ENCODE data around the gene SLC4A8.
A peak's percentile ranks its signal among the peaks of the same experiment; 100 is the strongest.

SLC4A8 gene

DNA sequence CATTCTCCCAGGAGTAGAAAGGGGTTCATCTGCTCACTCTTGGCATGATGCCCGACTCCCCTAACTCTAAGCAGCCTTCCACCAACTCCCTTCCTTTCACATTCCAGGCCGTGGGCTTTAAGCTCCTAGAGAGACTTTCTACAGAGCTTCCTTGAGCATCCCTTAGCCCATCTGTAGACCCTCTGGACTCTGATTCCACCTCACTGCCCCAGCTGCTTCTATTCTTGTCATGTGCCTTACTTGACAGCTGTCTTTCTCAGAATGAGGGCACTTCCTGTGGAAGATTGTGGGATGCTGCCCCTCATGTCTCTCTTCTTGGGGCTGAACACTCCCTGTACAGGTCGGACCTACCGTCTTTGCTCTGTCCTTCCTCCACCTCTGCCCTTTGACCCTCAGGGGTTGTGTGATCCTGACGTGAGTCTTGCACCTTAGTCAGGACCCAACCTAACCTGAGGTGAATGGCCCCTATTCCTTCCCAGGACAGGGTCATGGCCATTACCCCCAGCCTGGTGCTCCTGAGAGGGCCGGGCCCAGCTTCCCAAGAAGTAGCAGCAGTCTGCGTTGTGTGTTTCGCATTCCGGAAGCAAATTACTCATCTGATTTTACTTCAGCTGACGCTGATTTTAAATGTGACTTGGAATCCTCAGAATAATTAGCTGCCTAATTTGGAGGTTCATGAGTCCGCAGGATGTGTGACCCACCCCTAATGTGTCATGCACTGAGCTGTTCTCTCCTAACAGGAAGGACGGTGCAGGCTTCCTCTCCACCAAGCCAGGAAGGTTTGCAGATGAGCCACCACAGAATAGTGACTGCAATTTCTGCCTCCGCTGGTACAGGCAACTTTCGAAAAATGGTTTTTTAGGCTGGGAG is 30.7 kb upstream of the SLC4A8 start:
- DNase-seq (ENCODE audit: insufficient read length, low spot score) = peak; percentile 43
- no peak for FAIRE-seq

DNA sequence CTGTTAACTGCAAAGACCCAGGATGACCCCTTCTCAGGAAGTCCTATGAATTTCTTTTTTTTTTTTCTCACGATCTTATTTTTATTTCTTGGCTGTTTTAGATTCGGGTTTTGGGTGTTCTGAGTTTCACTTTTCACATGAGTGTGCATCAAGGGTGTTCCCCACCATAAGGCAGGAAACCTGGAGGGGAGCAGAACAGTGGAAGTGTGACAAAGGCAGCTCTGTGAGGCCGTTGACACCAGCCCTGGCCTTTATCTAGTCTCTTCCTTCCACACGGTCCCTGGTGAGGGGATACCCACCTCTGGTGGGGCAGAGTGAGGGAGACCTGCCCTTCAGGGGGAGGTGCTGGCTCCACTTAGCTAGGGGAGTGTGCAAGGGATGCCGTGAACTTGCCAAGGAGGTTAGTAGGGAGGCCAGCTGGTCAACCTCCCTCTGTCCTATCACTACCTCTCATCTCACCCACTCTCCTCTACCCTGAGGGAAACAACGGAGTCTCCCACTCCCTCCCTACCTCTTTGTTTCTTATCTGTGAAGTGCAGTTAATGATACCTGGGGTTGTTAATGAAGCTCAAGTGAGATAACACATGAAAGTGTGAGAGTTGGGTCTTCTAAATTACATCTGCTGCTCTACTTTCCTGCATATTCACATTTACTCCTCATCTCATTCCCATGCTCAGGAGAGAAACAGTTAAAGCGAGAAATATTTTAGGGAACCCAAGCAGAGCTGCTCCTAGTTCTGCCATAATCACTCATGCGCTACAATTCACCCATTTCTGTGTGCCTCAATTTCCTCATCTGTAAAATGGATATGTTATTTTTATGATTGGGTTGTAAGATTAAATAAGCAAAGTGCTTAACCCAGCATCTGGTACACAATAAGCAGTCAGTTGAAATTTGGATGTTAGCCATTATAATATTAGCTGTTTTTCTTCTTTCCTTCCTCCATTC is 29.1 kb upstream of the SLC4A8 start:
- no peak for DNase-seq (ENCODE audit: insufficient read length, low spot score)
- no peak for FAIRE-seq

DNA sequence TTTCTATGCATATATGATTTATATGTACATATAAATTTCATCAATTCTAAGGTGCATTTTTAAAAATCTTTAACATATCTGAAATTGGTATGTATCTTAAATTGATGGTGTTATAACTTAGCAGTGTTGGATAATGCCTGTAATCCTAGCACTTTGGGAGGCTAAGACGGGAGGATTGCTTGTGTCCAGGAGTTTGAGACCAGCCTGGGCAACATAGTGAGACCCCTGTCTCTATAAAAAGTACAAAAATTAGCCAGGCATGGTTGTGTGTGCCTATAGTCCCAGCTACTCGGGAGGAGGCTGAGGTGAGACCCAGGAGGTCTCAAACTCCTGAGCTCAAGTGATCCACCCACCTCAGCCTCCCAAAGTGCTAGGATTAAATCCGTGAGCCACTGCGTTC is 27.0 kb upstream of the SLC4A8 start:
- no peak for DNase-seq (ENCODE audit: insufficient read length, low spot score)
- FAIRE-seq = no peak

DNA sequence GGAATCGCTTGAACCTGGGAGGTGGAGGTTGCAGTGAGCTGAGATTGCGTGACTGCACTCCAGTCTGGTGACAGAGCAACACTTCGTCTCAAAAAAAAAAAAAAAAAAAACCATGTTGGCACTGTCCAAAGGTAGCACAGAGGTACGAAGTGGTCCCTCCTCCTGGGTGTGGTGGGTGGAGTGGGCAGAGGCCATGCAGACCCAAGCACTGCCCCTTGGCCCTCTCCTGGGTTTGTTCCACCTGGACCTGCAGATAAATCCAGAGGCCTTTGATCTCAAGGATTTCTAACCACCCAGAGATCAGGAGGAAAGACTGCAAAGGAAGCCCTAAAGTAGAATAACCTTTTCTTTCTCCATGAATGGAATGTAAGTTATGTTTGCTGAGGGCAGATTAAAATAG is 24.7 kb upstream of the SLC4A8 start:
- FAIRE-seq (no peak), DNase-seq (ENCODE audit: insufficient read length, low spot score) (no peak)

DNA sequence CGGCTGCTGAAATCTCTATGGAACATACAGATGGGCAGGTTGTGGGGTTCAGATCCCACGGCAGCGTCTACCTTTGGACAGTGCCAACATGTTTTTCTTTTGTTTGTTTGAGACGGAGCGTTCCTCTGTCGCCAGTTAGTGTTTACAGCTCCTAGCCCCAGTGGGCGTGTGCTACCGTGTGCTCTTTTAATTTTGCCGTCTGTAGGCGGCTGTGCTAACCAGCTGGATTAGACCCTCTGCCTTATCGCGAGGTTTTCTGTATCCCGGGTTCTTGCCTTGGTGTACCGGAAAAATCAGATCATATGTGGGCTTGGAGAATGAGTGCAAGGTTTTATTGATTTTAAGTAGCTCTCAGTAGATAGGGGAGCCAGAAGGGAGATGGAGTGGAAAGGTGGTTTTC is 23.6 kb upstream of the SLC4A8 start:
- FAIRE-seq = no peak
- no peak for DNase-seq (ENCODE audit: insufficient read length, low spot score)

DNA sequence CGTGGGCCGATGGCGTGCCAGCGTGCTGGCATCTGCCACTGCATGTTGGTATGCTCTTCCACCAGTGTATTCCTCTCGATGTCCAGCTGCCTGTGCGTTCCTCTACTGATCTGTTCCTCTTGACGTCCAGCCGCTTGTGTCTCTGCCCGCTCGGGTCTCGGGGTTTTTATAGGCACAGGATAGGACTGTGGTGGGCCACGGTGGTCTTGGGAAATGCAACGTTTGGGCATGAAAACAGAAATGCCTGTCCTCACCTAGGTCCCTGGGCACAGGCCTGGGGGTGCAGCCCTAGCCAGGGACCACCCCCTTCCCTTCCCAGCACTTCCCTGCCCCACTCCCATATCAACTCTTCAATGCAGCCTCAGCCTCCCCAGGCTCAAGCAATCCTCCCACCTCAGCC is 23.1 kb upstream of the SLC4A8 start:
- DNase-seq (ENCODE audit: insufficient read length, low spot score) = no peak
- no peak for FAIRE-seq

DNA sequence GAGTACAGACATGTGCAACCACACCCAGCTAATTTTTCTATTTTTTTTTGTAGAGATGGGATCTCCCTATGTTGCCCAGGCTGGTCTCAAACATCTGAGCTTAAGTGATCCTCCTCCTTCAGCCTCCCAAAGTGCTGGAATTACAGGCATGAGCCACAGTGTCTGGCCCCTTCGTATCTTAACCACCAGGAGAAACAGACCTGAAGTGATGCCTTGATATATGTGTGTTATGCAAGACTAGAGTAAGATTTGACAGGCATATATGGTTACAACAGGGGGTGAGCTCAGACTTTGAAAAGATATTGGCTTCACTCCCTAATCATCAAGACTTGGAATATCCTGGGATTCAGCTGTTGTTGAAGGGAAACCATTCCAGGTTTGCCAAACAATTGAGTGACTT is 22.7 kb upstream of the SLC4A8 start:
- FAIRE-seq = no peak
- DNase-seq (ENCODE audit: insufficient read length, low spot score) = no peak

DNA sequence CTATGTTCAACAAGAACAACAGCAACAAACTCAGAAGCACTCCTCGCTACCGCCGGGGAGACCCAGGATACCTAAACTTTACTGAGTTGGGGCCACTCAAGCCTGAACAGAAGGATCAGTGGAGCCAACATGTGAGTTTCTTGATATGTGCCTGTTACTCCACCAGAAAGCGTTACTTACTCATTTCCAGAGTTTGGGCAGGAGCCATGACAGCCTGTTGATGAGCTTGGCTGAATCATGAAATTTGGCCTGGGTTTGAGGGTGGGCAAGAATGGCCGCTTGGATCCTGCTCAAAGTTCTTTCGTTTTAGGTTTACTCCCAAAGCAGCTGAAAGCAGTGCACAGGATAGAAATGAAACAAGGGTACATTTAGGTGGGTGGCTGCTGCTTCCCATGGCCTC is 21.5 kb upstream of the SLC4A8 start:
- DNase-seq (ENCODE audit: insufficient read length, low spot score) = no peak
- FAIRE-seq = no peak

DNA sequence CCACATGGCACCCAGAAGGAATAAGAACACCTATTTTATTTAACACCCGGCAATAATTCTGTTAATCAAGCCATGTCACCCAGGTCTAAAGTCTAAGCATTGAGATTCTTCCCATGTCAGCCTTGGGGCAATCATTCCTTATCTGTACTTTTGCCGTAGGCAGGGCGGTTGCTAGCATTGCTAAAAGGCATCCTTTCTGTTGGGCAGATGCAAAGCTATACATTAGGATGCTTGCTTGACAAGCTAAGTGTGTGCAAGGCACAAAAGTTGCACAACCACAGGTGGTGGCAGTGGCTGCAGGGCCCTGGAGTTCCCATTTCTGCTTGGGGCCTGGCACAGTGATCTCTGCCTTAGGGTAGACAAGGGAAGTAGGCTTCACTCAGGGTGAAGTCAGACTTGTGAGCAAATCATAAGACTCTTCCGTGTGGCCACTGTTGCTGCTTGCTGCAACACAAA is 20.9 kb upstream of the SLC4A8 start:
- no peak for DNase-seq (ENCODE audit: insufficient read length, low spot score)
- no peak for FAIRE-seq

DNA sequence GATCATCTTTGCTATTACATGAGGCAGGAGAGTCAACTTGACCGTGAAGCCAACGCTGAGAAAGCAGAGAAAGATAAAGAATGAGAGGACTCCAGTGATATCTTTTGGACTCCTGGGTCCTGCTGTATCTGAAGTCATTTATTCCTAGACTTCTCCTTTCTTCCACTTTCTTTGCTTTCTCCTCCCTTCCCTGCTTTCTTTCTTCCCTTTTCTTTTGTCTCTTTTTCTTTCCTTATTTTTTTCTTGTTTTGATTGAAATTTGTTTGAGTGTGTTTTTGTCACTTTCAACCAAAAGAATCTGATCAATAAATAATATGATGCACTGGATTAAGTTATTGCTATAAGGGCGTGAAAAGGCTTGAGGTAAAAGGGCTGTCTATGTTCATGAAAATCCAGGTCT is 20.0 kb upstream of the SLC4A8 start:
- DNase-seq (ENCODE audit: insufficient read length, low spot score) (no peak), FAIRE-seq (no peak)

DNA sequence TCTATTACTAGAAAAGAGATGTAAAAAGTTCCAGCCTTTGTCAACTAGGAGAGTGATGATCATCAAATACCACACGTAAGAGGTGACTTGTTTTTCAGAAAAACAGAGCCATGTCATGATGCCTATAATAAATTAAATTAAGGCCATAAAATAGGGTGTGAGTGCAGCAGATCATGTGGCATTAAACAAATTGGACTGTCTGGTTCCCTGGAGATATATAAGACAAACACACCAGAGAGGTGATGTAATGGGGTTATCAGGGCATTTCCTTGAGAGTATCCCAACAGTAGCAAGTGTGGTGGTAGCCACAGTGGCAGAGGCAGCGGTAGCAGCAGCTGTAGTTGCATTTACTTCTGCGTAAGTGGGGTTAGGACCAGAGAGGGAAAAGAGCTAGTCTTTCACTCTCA is 18.8 kb upstream of the SLC4A8 start:
- FAIRE-seq (no peak), DNase-seq (ENCODE audit: insufficient read length, low spot score) (no peak)

DNA sequence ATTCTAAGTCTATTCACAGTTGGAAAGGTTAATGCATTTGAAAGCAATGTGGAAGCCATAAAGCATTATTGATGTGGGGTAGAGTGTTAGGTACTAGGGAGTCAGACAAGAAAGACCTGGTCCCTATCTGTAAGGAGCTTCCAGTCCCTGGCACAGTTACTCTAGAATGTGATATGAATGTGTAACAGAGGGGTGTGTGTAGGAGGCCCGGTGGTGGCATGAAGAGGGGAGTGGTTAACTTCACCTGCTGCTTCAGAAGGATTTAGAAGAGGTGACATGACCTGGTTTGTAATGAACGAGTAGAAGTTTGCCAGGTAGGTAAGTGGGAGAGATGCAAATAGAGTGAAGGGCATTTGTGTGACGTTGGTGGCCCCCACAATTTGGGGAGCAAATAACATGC is 18.3 kb upstream of the SLC4A8 start:
- no peak for FAIRE-seq
- DNase-seq (ENCODE audit: insufficient read length, low spot score) = no peak

DNA sequence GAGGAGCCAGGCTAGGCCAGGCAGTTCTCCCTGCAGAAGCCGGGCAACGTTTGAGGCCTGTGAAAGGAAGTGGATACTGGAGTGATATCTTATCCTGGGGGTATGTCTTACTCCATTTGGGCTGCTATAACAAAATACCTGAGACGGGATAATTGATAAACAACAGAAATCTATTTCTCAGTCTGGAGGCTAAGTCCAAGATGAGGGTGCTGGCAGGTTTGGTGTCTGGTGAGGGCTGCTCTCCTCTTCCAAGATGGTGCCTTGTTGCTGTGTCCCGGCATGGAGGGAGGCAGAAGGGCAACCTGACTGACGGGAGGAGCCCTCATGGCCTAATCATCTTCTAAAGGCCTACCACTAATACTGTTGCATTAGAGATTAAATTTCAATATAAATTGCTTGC is 17.8 kb upstream of the SLC4A8 start:
- DNase-seq (ENCODE audit: insufficient read length, low spot score) = no peak
- FAIRE-seq = no peak

DNA sequence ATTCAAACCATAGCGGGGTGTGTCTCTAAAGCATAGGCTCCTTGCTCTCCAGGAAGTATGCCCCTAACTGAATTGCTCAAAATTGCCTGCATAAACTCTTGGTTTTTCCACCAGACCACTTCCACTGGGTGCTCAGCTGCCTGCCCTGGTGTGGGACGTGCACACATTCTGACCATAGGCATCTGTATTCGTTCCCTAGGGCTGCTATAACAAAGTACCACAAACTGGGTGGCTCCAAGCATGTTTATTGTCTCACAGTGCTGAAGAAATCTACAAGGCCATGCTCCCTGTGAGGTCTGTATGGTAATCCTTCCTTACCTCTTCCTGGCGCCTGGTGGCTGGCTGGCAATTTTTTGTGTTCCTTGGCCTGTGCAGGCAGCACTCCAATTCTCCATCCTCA is 17.0 kb upstream of the SLC4A8 start:
- no peak for DNase-seq (ENCODE audit: insufficient read length, low spot score)
- no peak for FAIRE-seq

DNA sequence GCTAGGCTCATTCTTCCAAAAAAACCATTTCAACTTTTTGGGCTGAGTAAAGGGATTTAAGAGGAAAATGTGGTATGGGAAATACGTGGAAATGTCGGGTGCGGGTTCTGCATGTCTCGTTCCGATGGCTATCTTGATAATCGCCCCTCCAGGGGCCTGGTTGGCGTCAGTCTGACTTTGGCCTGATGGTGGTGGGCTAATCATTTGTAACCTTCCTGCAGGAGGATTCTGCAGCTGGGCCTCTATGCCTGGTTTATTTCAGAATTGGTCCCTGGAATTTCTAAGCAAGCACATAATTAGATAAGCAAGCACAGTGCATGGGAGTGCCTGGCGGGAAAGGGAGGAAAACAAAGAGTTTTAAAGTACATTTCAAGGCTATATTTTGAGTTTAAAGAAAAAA is 14.8 kb upstream of the SLC4A8 start:
- FAIRE-seq = no peak
- DNase-seq (ENCODE audit: insufficient read length, low spot score) = no peak

DNA sequence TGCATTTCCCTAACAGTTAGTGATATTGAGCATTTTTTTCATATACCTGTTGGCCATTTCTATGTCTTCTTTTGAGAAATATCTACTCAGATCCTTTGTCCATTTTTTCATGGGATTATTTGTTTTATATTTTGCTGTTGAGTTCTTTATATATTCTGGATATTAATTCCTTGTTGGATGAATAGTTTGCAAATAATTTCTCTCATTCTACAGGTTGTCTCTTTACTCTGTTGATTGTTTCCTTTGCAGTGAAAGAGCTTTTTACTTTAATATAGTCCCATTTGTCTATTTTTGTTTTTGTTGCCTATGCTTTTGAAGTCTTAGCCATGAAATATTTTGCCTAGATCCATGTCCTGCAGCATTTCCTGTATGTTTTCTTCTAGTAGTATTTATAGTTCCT is 11.5 kb upstream of the SLC4A8 start:
- FAIRE-seq (no peak), DNase-seq (ENCODE audit: insufficient read length, low spot score) (no peak)

DNA sequence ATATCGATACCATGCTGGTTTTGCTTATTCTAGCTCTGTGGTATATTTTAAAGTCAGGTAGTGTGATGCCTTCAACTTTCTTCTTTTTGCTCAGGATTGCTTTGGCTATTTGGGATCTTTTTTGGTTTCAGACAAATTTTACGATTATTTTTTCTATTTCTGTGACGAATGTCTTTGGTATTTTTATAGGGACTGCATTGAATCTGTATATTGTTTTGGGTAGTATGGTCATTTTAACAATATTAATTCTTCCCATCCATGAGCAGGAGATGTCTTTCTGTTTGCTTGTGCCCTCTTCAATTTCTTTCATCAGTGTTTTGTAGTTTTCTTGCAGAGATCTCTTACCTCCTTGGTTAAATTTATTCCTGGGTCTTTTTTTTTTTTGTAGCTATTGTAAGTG is 10.8 kb upstream of the SLC4A8 start:
- FAIRE-seq = no peak
- no peak for DNase-seq (ENCODE audit: insufficient read length, low spot score)

DNA sequence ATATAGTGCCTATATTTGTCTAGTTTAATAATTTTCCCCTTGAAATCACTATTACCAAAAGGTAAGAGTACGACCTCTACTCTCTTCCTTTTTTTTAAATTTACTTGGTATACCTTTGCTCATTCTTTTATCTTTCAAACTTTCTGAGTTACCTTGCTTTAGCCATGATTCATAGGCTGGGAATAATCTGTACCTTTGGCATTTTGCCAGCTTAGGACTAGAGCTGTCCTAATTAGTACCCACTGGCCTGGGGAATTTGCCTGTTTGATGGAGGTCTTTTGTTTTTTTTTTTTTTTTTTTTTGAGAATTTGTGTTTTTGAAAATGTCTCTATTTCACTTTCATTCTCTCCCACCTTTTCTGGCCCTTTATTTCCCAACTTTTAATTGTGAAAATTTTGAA is 8.7 kb upstream of the SLC4A8 start:
- DNase-seq (ENCODE audit: insufficient read length, low spot score) = no peak
- no peak for FAIRE-seq

DNA sequence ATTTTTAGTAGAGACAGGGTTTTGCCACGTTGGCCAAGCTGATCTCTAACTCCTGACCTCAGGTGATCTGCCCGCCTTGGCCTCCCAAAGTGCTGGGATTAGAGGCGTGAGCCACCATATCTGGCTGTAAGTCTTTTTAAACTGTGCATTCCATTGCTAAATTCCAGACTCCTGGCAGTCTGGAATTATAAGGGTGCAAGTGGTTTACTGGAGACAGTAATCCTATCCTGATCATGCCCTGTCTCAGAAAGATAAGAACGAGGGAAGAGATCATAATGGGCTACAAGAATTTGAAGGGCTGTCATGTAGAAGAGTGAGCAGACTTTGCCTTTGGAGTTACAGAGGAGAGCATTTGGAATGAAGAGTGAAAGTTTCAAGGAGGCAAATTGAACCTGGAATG is 6.8 kb upstream of the SLC4A8 start:
- DNase-seq (ENCODE audit: insufficient read length, low spot score) (no peak), FAIRE-seq (no peak)

DNA sequence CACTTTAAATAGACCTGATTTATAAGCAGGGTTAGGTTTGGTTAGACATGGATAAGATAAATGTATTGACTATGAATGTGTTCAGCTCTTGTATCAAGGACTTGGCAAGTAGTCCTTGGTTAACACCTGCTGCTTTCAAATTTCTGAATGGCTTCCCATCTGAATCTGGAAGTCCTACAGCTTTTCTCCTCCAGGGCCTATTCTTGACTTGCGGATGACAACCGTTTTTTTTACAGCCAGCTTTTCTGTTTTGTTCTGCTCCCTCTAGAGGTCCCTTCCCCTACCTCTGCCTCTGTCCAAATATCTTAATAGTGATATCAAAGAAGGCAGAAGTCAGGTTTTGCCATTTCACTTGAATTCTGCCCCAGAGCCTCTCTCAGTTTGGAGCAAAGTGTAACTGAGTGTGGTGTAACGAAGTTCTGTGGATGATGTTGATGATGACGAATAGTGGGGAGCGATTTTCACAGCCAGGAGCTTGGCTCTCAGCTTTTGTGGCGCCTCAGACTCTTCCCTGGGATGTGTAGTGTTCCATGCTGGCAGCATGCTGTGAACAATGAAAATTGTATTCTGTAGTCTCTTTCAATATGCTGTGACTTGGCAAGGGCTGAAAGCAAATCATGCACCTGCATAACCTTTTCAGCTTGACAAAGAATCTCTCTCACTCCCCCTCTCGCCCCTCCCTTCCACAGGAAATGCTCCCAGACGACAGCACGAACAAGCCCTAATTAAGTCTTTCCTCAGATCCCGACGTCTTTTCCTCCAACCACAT is 5.0 kb upstream of the SLC4A8 start:
- FAIRE-seq (no peak), DNase-seq (ENCODE audit: insufficient read length, low spot score) (no peak)

DNA sequence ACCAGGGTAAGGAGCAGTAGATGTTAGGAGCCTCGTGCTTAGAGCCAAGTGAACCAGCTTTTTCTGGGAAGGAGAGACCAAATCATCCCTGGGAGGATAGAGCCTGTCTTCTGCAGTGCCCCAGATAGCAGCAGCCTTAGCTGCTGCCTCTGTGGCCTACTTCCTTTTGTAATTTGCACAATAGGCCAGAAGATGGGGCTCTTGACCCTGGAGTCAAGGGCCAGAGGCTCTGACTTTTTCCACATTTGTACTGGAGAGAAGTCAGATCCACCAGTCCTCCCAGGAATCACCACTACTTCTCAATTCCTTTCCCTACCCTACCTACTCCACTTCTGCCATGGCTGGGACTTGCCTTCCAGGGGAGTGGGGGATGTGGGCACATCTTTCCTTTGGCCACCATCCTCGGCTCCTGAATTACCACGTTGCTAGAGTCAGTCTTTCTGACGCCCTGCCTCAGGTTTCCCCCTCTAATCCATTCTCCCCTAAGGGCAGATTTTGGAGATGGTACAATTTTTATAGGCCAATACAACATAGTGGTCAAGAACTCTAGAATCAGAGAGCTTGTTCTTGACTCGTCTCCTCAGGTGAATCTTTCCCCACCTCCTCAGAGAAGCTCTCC is 3.3 kb upstream of the SLC4A8 start:
- FAIRE-seq (peak; percentile 4), DNase-seq (ENCODE audit: insufficient read length, low spot score) (peak; percentile 71)

All from HTR-8/SVneo (cell line).